Measurements from ENCODE around the gene WDR91.

The WDR91 gene

DNA sequence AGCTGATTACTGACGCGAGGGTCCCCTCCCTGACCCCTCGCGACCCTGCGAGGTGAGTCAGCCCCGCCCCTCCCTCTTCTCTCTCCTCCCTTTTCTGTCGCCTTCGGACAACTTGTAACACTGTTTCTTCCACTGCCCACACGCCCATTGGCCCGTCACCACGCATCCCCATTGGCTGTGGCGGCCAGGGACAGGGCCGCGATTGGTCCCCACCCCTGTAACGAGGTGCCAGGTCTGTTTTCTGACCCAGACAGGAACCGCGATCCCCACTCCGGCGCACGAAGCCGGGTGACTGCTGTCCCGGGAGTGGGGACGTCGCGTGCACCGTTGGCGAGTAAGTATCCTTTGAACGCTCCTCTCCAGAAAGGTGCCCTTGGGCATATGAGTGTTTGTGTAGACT lies 22.2 kb upstream of the WDR91 start, which contains the start of gene STRA8:
STRA8 (plus strand) TSS at position 269 of the 400 bp plus-strand sequence. CDS start 6,687 bp downstream, outside the sequence.
- no peaks in the 10 kb centered on the region for H3F3A ChIP-seq (ENCODE audit: insufficient read depth)
- no peaks in the 10 kb centered on the region for H3K36me3 ChIP-seq (ENCODE audit: low read length)
- no peak within 1 kb of the TSS for H3K4me2 ChIP-seq (ENCODE audit: low read depth, low read length, poor library complexity, severe bottlenecking)
- no peaks in the 10 kb centered on the region for H3K27me3 ChIP-seq (ENCODE audit: low read length)
- no peak for TF ChIP-seq EZH2phosphoT487 (conservative IDR thresholded peaks at IDR 0.05; ENCODE audit: low read length)
- TF ChIP-seq, protein P1, sequence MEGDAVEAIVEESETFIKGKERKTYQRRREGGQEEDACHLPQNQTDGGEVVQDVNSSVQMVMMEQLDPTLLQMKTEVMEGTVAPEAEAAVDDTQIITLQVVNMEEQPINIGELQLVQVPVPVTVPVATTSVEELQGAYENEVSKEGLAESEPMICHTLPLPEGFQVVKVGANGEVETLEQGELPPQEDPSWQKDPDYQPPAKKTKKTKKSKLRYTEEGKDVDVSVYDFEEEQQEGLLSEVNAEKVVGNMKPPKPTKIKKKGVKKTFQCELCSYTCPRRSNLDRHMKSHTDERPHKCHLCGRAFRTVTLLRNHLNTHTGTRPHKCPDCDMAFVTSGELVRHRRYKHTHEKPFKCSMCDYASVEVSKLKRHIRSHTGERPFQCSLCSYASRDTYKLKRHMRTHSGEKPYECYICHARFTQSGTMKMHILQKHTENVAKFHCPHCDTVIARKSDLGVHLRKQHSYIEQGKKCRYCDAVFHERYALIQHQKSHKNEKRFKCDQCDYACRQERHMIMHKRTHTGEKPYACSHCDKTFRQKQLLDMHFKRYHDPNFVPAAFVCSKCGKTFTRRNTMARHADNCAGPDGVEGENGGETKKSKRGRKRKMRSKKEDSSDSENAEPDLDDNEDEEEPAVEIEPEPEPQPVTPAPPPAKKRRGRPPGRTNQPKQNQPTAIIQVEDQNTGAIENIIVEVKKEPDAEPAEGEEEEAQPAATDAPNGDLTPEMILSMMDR (IDR thresholded peaks at IDR 0.05; ENCODE audit: insufficient read depth, low read length, poor library complexity, severe bottlenecking): no peak
- no peaks in the 10 kb centered on the region for H3K9me2 ChIP-seq (replicated peaks; ENCODE audit: insufficient read depth, low read length)
- no peak within 1 kb of the TSS for H3K9ac ChIP-seq (ENCODE audit: low read length)
- H3K9me3 ChIP-seq (ENCODE audit: insufficient read depth, low read length): no peaks in the 10 kb centered on the region
- H3K4me3 ChIP-seq (ENCODE audit: insufficient read depth, low read length, poor library complexity, severe bottlenecking): no peak within 1 kb of the TSS
- no peaks in the 10 kb centered on the region for H3K79me2 ChIP-seq (ENCODE audit: insufficient read depth, low read length)
- H2AFZ ChIP-seq (ENCODE audit: low read depth, low read length, severe bottlenecking): no peak within 1 kb of the TSS
- no peaks in the 10 kb centered on the region for H4K20me1 ChIP-seq (ENCODE audit: low read depth, low read length)
- H3K27ac ChIP-seq (ENCODE audit: low read depth, low read length): no peak within 1 kb of the TSS

DNA sequence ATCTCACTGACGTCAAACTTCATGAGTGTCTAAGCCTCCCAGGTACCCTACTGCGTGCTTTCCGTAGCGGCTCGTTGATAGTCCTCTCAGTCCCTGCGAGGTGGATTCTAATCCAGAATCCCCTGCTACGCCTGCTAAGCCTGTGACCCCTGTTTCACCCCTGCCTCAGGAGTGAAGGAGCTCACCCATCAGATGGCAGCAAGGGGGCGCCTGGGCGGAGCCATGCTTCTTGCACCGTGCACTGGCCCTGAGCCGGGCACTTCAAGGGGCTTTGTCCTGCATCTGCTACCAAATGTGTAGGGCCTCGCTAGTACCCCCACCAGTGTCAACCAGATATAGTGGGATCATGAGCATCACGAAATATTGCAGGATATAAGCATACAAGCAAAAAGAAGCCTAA lies 21.4 kb upstream of the WDR91 start:
- Histone ChIP-seq H3K9me3 (ENCODE audit: insufficient read depth, low read length) (no peaks in the 10 kb centered on the region), H3K27ac (ENCODE audit: low read depth, low read length) (no peak overlapping the region), H3K27me3 (ENCODE audit: low read length) (no peaks in the 10 kb centered on the region), H3K4me3 (ENCODE audit: insufficient read depth, low read length, poor library complexity, severe bottlenecking) (no peak overlapping the region), H3K79me2 (ENCODE audit: insufficient read depth, low read length) (no peaks in the 10 kb centered on the region), H4K20me1 (ENCODE audit: low read depth, low read length) (no peaks in the 10 kb centered on the region), H3K36me3 (ENCODE audit: low read length) (no peaks in the 10 kb centered on the region), H3F3A (ENCODE audit: insufficient read depth) (no peaks in the 10 kb centered on the region), H2AFZ (ENCODE audit: low read depth, low read length, severe bottlenecking) (no peak overlapping the region), H3K9ac (ENCODE audit: low read length) (no peak overlapping the region), H3K4me2 (ENCODE audit: low read depth, low read length, poor library complexity, severe bottlenecking) (no peak overlapping the region), H3K9me2 (replicated peaks; ENCODE audit: insufficient read depth, low read length) (no peaks in the 10 kb centered on the region)
- TF ChIP-seq, protein P1 (IDR thresholded peaks at IDR 0.05; ENCODE audit: insufficient read depth, low read length, poor library complexity, severe bottlenecking): no peak
- no peak for TF ChIP-seq EZH2phosphoT487 (conservative IDR thresholded peaks at IDR 0.05; ENCODE audit: low read length)

DNA sequence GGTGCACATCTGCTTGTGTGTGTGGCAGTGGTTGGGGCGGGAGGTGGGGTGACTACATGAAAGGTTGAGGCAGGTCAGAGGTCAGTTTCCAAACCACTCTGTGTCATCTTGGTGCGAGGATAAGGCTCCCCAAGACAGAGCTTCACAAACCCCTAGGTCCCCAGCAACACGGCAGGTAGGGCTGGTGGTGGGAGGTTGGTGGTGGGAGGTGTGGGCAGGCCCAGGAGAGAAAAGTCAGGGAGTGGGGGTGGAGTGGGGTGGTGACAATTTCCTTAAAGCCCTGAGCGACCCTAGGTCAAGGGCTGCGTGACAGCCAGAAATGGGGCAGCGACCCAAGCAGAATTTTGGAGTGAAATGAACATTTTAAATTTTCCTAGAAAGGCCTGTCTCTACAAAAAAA lies 20.8 kb upstream of the WDR91 start:
- no peak overlapping the region for H3K4me2 ChIP-seq (ENCODE audit: low read depth, low read length, poor library complexity, severe bottlenecking)
- no peaks in the 10 kb centered on the region for H3K36me3 ChIP-seq (ENCODE audit: low read length)
- H3K9ac ChIP-seq (ENCODE audit: low read length): no peak overlapping the region
- H3K79me2 ChIP-seq (ENCODE audit: insufficient read depth, low read length): no peaks in the 10 kb centered on the region
- no peak overlapping the region for H3K27ac ChIP-seq (ENCODE audit: low read depth, low read length)
- H3K27me3 ChIP-seq (ENCODE audit: low read length): no peaks in the 10 kb centered on the region
- H3K9me3 ChIP-seq (ENCODE audit: insufficient read depth, low read length): no peaks in the 10 kb centered on the region
- no peaks in the 10 kb centered on the region for H4K20me1 ChIP-seq (ENCODE audit: low read depth, low read length)
- H3K4me3 ChIP-seq (ENCODE audit: insufficient read depth, low read length, poor library complexity, severe bottlenecking): no peak overlapping the region
- no peaks in the 10 kb centered on the region for H3K9me2 ChIP-seq (replicated peaks; ENCODE audit: insufficient read depth, low read length)
- no peaks in the 10 kb centered on the region for H3F3A ChIP-seq (ENCODE audit: insufficient read depth)
- H2AFZ ChIP-seq (ENCODE audit: low read depth, low read length, severe bottlenecking): no peak overlapping the region
- no peak for TF ChIP-seq EZH2phosphoT487 (conservative IDR thresholded peaks at IDR 0.05; ENCODE audit: low read length)
- TF ChIP-seq, protein P1 (IDR thresholded peaks at IDR 0.05; ENCODE audit: insufficient read depth, low read length, poor library complexity, severe bottlenecking): no peak

All from SU-DHL-6 (cell line).